KMS-11 (cell line): ENCODE data around the gene APLN.

Experiments
- H2AFZ ChIP-seq: fragments of 200-600 bp; sonication (generic); 2 replicates; pipeline ENCODE4 v1.6.1; 2016; ENCODE audit warnings: antibody characterized with exemption, mixed run types, low read depth
- H3K27ac ChIP-seq: fragments of 200-600 bp; sonication (generic); 2 replicates; pipeline ENCODE4 v1.6.1; 2016; ENCODE audit warnings: mild to moderate bottlenecking, mixed run types
- H3K27me3 ChIP-seq: fragments of 200-600 bp; sonication (generic); 2 replicates; pipeline ENCODE4 v1.6.1; 2017; ENCODE audit warnings: mild to moderate bottlenecking, low read depth, mixed run types, moderate library complexity; ENCODE audit not compliant: insufficient read depth
- H3K36me3 ChIP-seq: fragments of 200-600 bp; sonication (generic); 2 replicates; pipeline ENCODE4 v1.6.1; 2017; ENCODE audit warnings: mild to moderate bottlenecking, mixed run types; ENCODE audit not compliant: insufficient read depth
- H3K4me1 ChIP-seq: fragments of 200-600 bp; sonication (generic); 2 replicates; pipeline ENCODE4 v1.6.1; 2016; ENCODE audit warnings: mild to moderate bottlenecking, low read depth, mixed run types; ENCODE audit not compliant: poor library complexity, severe bottlenecking
- H3K4me2 ChIP-seq: fragments of 200-600 bp; sonication (generic); 2 replicates; pipeline ENCODE4 v1.7.0; 2016; ENCODE audit warnings: mild to moderate bottlenecking, mixed run types
- H3K4me3 ChIP-seq: fragments of 200-600 bp; sonication (generic); IDR thresholded peaks from 2 replicates; pipeline ENCODE4 v1.6.1; 2017; ENCODE audit warnings: low read depth, low read length, mixed read lengths; ENCODE audit not compliant: insufficient read depth
- H3K79me2 ChIP-seq: fragments of 200-600 bp; sonication (generic); 2 replicates; pipeline ENCODE4 v1.6.1; 2016; ENCODE audit warnings: low read depth, mixed run types; ENCODE audit not compliant: insufficient read depth
- H3K9ac ChIP-seq: fragments of 200-600 bp; sonication (generic); 2 replicates; pipeline ENCODE4 v1.6.1; 2016; ENCODE audit warnings: mild to moderate bottlenecking, mixed run types
- H4K20me1 ChIP-seq: fragments of 200-600 bp; sonication (generic); 2 replicates; pipeline ENCODE4 v1.6.1; 2016; ENCODE audit warnings: mild to moderate bottlenecking, mixed run types; ENCODE audit not compliant: insufficient read depth
- CTCF ChIP-seq: fragments of 200-600 bp; sonication (generic); conservative IDR thresholded peaks from 2 replicates; pipeline ENCODE4 v1.6.1; 2017; ENCODE audit warnings: low read depth, mild to moderate bottlenecking, antibody characterized with exemption, low read length, moderate library complexity, mixed read lengths

The APLN gene

GRCh38 chrX:129648514-129649267, 6.1 kb downstream of the APLN start:
- H3K36me3 ChIP-seq = no peaks in the 10 kb centered on the region
- no peak overlapping the region for H3K27ac ChIP-seq
- no peaks in the 10 kb centered on the region for H3K27me3 ChIP-seq
- H3K9ac ChIP-seq = no peak overlapping the region
- no peaks in the 10 kb centered on the region for H3K4me1 ChIP-seq
- H3K79me2 ChIP-seq = no peaks in the 10 kb centered on the region
- no peak overlapping the region for H3K4me3 ChIP-seq
- no peak for TF ChIP-seq CTCF
- no peak overlapping the region for H2AFZ ChIP-seq
- H3K4me2 ChIP-seq = no peak overlapping the region
- no peaks in the 10 kb centered on the region for H4K20me1 ChIP-seq

- Histone ChIP-seq H3K4me1 (no peaks in the 10 kb centered on the region), H2AFZ (no peak overlapping the region), H3K36me3 (no peaks in the 10 kb centered on the region), H3K9ac (no peak overlapping the region), H3K27me3 (no peaks in the 10 kb centered on the region), H3K79me2 (no peaks in the 10 kb centered on the region), H3K4me3 (no peak overlapping the region), H3K27ac (no peak overlapping the region), H3K4me2 (no peak overlapping the region), H4K20me1 (no peaks in the 10 kb centered on the region)
- no peak for TF ChIP-seq CTCF
Observed at GRCh38 chrX:129647418-129648410, 7.0 kb downstream of the APLN start.

- Histone ChIP-seq H3K4me3 (no peak overlapping the region), H3K79me2 (no peaks in the 10 kb centered on the region)
Observed at GRCh38 chrX:129646566-129647417, 8.0 kb downstream of the APLN start.

More at GRCh38 chrX:129646566-129647417, 8.0 kb downstream of the APLN start:
- H3K4me1 ChIP-seq = no peaks in the 10 kb centered on the region
- H3K4me2 ChIP-seq = no peak overlapping the region
- TF ChIP-seq CTCF = no peak
- H3K36me3 ChIP-seq = no peaks in the 10 kb centered on the region
- H3K27me3 ChIP-seq = no peaks in the 10 kb centered on the region
- no peaks in the 10 kb centered on the region for H4K20me1 ChIP-seq
- no peak overlapping the region for H3K9ac ChIP-seq
- H2AFZ ChIP-seq = no peak overlapping the region
- H3K27ac ChIP-seq = no peak overlapping the region
